Stimulated activated naive CD8-positive, alpha-beta T cell treated with anti-CD3 and anti-CD28 coated beads, Interleukin-15, Interleukin-2, amounts not matched to agents 100 U/mL and 50 U/mL, for 24 hours (primary cell): ENCODE measurements around the gene PSMB8.

ENCODE experiments used
- ATAC-seq: fragments of 150-1000 bp; cut with Tn5 transposase; one replicate; pipeline ENCODE4 v1.10.0; 2021
- DNase-seq: peaks from one replicate; pipeline ENCODE4 v3.0.0; 2021

PSMB8 gene

DNA sequence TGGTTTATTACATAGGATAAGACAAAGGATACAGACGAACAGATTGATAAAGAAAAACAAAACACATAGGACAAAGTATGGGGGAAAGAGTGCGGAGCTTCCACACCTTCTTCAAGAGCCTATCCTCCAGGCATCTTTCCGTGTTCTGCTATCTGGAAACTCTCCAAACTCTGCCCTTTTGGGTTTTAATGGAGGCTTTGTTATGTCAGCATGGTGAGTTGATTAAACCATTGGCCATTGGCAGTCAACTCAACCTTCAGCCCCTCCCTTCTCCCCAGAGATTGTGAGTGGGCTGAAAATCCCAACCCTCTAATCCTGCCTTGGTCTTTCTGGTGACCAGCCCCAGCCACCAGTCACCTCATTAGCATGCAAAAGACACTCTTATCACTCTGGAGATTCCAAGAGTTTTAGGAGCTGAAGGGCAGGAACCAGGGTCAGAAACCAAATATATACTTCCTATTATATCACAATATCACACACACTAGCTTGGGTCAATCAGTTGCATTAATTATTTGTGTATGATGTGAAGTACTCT is 50.9 kb downstream of the PSMB8 start:
- no peak for DNase-seq
- no peak for ATAC-seq
